GM12864 (cell line): ENCODE data around the gene TCEAL9.

Source experiments
- DNase-seq: peaks from one replicate; pipeline ENCODE4 v3.0.0-alpha.2; 2011; ENCODE audit warnings: low read depth
- H3K4me3 ChIP-seq: 2 replicates; pipeline ENCODE4 v1.5.1; 2011; ENCODE audit warnings: mild to moderate bottlenecking, low read depth, low read length, control low read depth
- TF ChIP-seq, protein P1 (sequence below): IDR thresholded peaks from 2 replicates; pipeline ENCODE4 v1.5.1; 2011; ENCODE audit warnings: low read depth, mild to moderate bottlenecking, moderate library complexity, low read length, control low read depth, inconsistent platforms; ENCODE audit errors: missing control alignments

The TCEAL9 gene

DNA sequence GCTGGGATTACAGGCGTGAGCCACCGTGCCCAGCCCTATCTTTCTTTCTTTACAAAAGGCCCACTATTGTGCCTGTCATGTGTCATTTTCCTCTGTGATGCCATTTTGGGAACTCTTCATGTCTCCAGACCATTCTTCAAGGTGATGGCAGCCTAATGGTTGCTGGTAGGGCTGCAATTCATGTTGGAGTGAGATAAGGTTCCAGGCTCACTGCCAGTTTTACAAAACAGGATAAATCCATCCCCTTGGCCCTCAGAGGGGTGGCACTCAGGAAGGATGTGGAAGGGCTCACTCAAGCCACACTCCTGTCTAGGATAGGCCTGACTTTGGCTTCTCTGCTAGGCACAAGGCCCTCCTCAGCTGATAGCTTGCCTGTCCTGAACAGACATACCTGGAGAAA, 3.8 kb downstream of the TCEAL9 start:
- no peak overlapping the region for H3K4me3 ChIP-seq
- no peak for DNase-seq
- TF ChIP-seq, protein P1, sequence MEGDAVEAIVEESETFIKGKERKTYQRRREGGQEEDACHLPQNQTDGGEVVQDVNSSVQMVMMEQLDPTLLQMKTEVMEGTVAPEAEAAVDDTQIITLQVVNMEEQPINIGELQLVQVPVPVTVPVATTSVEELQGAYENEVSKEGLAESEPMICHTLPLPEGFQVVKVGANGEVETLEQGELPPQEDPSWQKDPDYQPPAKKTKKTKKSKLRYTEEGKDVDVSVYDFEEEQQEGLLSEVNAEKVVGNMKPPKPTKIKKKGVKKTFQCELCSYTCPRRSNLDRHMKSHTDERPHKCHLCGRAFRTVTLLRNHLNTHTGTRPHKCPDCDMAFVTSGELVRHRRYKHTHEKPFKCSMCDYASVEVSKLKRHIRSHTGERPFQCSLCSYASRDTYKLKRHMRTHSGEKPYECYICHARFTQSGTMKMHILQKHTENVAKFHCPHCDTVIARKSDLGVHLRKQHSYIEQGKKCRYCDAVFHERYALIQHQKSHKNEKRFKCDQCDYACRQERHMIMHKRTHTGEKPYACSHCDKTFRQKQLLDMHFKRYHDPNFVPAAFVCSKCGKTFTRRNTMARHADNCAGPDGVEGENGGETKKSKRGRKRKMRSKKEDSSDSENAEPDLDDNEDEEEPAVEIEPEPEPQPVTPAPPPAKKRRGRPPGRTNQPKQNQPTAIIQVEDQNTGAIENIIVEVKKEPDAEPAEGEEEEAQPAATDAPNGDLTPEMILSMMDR: no peak

DNA sequence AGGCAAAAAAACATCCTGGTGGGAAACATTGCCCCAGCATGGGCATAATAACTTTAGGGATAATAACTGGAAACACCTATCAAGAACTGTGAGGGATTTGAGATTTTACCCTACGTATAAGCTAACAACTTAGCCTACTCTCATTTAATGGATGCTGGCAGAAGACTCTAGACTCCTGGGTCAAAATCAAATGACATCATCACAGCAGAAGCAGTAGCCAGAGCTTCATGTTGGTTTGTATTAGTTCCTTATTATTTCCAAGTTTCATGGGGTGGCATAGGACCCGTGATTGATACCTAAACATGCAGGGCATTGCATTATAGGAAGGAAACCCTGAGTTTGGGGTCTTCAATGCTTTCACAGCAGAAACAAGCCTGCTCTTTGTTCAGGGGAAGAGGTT, 4.6 kb downstream of the TCEAL9 start:
- DNase-seq: no peak
- TF ChIP-seq, protein P1: no peak

DNA sequence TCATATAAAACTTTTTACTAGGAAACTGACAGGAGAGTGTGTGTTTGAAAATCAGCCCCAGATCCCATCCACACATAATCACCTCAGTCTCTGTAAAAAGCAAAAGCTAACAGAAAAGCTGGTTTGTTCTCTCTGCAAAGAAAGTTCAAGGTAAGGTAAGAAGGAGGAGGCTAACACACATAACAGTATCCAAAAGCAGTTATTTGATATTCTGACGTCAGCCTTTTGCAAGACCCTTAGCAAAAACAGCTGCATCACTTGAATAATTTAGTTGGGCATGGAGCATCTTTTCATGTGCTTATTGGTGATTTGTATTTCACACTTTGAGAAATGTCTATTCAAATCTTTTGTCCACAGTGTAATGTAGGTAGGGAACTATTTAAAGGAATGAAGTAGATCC, 5.5 kb downstream of the TCEAL9 start:
- TF ChIP-seq, protein P1: no peak
- no peak for DNase-seq
- H3K4me3 ChIP-seq: no peak overlapping the region

More for the DNA sequence above, 4.6 kb downstream of the TCEAL9 start:
- no peak overlapping the region for H3K4me3 ChIP-seq

DNA sequence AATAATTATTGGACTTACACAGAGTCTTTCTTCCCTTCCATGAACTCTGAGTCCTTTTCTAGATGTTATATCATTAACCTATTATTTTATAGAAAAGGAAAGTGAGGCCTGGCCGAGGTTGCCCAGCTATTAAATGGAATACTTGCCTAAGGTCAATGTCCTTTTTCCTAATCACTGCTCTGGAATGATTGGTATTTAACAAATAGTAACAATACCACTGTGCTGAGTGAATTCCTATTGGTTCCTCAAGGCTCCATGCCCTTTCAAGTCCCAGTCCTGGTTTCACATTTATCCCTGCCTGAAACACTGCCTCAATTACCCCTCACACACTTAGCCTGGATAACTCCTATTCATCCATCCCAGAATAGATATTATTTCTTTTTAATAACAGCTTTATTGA, 6.2 kb downstream of the TCEAL9 start:
- no peak for DNase-seq
- no peak overlapping the region for H3K4me3 ChIP-seq
- TF ChIP-seq, protein P1: no peak

DNA sequence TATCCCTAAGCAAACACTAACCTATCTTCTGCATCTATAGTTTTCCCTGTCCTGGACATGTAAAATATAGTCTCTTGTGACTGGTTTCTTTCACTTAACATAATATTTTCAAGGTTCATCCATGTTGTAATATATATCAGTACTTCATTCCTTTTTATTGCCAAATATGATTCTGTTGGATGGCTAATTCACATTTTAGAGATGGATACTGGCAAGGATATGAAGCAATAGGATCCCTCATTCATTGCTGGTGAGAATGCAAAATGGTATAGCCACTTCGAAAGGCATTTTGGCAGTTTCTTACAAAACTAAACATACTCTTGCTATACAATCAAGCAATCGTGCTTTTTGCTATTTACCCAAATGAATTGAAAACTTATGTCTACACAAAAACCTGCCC, 6.7 kb downstream of the TCEAL9 start:
- no peak for DNase-seq
- no peak overlapping the region for H3K4me3 ChIP-seq
- TF ChIP-seq, protein P1: no peak

DNA sequence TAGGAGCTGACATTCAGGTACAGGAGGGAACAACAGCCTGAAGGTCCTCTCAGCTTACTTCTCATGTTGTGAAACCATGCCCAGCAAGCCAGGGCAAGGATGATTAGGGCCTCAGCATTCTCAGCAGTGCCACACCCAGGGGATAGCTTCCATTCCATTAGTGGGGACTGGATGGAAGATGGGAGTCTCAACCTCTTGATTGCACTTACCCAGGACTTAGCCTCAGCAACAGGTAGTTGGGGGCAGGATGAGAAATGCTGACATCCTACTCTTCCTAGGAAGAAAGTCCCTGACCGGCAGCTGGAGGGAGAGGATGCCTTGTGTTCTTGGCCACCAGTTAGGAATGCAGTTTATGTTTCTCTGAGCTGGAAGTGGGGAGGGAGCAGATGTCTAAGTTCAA, 11.2 kb downstream of the TCEAL9 start:
- H3K4me3 ChIP-seq: no peak overlapping the region
- DNase-seq: no peak
- TF ChIP-seq, protein P1: no peak

DNA sequence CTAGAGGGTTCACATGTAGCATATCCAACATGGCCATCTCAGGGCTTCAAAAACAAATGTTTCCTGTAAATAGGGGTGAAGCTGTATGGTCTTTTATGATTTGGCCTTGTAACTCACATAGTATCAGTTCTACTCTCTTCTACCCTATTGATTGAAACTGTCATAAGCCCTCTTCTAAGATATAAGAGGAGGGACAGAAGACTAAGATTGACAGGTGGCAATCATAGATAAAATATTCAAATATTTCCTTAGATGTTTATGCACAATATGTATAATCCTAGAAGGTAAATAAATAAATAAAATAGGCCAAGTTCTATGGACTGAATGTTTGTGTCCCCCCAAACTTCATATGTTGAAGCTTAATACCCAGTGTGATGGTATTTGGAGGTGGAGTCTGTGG, 13.2 kb downstream of the TCEAL9 start:
- no peak for DNase-seq
- TF ChIP-seq, protein P1: no peak
- no peak overlapping the region for H3K4me3 ChIP-seq
